ENCODE results near the gene GRIK3.
"Not testable (repeated sequence)": the region's sequence is repeated elsewhere in the genome, so short reads cannot be mapped to it uniquely, and the experiment has no call there.

Gene GRIK3

DNA sequence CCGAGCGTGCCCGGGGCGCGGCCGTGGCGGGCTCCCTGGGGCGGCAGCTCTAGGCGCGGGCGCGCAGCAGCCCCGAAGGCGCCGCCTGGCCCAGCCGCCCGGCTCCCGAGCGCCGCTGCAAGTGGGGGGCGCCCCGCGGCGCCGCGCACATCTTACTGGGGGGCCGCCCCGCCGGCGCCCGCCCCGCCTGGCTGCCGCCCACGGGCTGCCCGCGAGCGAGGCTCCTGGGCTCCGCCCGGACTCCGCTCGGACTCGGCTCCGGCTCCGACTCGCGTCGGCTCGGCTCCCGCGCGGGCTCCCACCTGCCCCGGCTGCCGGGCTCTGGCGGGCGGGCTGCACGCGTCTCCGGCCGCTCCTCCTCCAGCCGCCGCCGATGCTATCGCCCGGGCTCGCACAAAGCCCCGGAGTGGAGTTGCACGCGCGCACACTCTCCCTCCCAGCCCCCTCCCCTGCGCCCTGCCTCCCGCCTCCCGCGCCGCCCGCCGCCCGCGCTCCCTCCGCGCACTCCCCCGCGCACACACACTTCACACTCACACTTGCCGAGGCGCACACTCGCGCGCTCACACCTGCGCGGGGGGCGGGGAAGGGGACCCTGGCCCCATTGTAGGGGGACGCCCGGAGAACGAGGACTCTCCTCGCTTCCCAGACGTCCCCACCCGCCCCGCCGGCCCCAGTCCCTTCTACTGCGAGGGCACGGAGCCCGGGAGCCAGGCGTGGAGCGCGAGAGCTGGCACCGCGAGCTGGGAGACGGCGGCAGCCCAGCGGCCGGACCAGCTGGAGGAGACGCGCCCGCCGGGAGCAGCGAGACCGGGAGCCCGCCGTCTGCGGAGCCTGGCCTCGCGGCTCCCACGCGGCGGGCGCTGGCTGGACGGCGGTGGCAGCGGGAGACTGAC is at the start of gene GRIK3:
GRIK3 (minus strand) TSS at position 395 of the 893 bp plus-strand sequence. CDS start 407 bp downstream, outside the sequence.
- no peaks in the 10 kb centered on the region for H3K4me1 ChIP-seq (ENCODE audit: insufficient read depth, low read length)

DNA sequence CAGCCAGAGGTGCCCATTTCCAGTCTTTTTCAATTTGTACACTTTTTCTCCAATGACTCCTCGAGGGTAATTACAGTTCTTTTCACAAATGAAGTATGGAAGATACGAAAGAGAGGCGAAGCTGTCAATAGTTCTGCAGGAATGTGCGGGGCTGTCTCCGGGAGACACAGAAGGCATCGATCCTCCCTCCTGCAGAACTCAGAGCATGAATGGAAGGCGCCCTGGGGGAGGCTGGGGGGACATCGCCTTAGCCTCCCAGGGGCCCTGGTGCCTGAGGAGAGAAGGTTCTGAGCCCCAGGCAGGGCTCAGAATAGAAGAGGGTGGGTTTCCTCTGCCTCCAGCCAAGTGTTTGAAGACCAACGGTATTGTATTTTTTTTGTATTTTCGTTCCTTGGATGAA is 49.7 kb upstream of the GRIK3 start:
- no peak overlapping the region for H2AFZ ChIP-seq (ENCODE audit: low read depth, low read length)
- H3K36me3 ChIP-seq (ENCODE audit: insufficient read depth, low read length), result no peaks in the 10 kb centered on the region
- no peaks in the 10 kb centered on the region for H3K27me3 ChIP-seq (ENCODE audit: insufficient read depth, low read length)
- H3K9me3 ChIP-seq (ENCODE audit: low read length), result no peaks in the 10 kb centered on the region
- no peak overlapping the region for H3K4me3 ChIP-seq (ENCODE audit: low read length)
- no peaks in the 10 kb centered on the region for H3K4me1 ChIP-seq (ENCODE audit: insufficient read depth, low read length)

More for the DNA sequence above, at the start of gene GRIK3:
- Histone ChIP-seq H3K36me3 (ENCODE audit: insufficient read depth, low read length) (no peaks in the 10 kb centered on the region), H3K9me3 (ENCODE audit: low read length) (no peaks in the 10 kb centered on the region), H3K4me3 (ENCODE audit: low read length) (no peak within 1 kb of the TSS), H2AFZ (ENCODE audit: low read depth, low read length) (no peak within 1 kb of the TSS), H3K27me3 (ENCODE audit: insufficient read depth, low read length) (peaks cover 90% of the 10 kb centered on the region)

DNA sequence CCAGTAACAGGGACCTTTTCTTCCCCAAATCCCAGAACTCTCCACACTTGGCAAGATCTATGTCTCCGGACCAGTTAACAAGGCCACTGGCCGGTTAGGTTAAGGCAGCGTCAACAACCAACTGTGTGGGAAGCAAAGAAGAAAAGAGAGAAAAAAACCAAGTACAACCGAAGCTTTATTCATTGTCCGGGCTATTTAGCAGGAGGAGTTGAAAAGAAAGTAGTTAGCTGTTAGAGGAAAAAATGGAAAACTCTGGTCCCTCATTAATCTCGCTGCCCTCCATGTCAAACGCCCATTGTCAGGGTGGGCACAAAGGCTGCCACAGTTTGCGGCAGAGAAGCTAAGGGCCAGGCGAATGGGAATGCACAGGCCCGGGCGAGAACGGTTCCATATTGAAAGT is 49.3 kb upstream of the GRIK3 start:
- Histone ChIP-seq H3K4me3 (ENCODE audit: low read length) (no peak overlapping the region), H3K4me1 (ENCODE audit: insufficient read depth, low read length) (no peaks in the 10 kb centered on the region), H3K9me3 (ENCODE audit: low read length) (no peaks in the 10 kb centered on the region), H3K27me3 (ENCODE audit: insufficient read depth, low read length) (no peaks in the 10 kb centered on the region), H2AFZ (ENCODE audit: low read depth, low read length) (no peak overlapping the region), H3K36me3 (ENCODE audit: insufficient read depth, low read length) (no peaks in the 10 kb centered on the region)

DNA sequence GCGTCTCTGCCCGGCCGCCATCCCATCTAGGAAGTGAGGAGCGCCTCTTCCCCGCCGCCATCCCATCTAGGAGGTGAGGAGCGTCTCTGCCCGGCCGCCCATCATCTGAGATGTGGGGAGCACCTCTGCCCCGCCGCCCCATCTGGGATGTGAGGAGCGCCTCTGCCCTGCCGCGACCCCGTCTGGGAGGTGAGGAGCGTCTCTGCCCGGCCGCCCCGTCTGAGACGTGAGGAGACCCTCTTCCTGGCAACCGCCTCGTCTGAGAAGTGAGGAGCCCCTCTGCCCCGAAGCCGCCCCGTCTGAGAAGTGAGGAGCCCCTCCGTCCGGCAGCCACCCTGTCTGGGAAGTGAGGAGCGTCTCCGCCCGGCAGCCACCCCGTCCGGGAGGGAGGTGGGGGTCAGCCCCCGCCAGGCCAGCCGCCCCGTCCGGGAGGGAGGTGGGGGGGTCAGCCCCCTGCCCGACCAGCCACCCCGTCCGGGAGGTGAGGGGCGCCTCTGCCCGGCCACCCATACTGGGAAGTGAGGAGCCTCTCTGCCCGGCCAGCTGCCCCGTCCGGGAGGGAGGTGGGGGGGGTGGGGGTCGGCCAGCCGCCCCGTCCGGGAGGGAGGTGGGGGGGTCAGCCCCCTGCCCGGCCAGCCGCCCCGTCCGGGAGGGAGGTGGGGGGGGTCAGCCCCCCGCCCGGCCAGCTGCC is 46.1 kb upstream of the GRIK3 start:
- H3K4me3 ChIP-seq (ENCODE audit: low read length); H3K36me3 ChIP-seq (ENCODE audit: insufficient read depth, low read length); H3K4me1 ChIP-seq (ENCODE audit: insufficient read depth, low read length); H3K9me3 ChIP-seq (ENCODE audit: low read length); H3K27me3 ChIP-seq (ENCODE audit: insufficient read depth, low read length); H2AFZ ChIP-seq (ENCODE audit: low read depth, low read length): not testable (repeated sequence)

DNA sequence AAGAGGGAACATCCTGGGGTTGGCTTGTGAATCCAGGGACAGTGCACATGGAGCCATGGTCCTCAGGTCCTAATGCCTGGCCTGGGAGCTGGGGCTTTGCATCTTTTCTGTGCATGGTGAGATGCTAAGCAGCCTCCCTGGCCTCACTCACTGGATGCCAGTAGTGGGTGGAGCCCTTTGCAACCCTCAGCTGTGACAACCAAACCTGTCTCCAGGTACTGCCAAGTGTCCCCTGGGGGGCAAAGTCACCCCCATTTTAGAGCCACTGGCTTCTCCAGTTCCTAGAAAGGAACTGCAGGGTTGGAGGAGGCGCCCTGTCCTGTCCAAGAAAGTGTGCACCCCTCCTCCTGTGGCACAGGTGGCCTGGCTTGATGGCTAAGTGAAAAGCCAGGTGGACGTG is 44.6 kb upstream of the GRIK3 start:
- Histone ChIP-seq H3K27me3 (ENCODE audit: insufficient read depth, low read length) (no peaks in the 10 kb centered on the region), H3K36me3 (ENCODE audit: insufficient read depth, low read length) (no peaks in the 10 kb centered on the region), H3K4me3 (ENCODE audit: low read length) (no peak overlapping the region), H2AFZ (ENCODE audit: low read depth, low read length) (no peak overlapping the region), H3K9me3 (ENCODE audit: low read length) (no peaks in the 10 kb centered on the region), H3K4me1 (ENCODE audit: insufficient read depth, low read length) (no peaks in the 10 kb centered on the region)

DNA sequence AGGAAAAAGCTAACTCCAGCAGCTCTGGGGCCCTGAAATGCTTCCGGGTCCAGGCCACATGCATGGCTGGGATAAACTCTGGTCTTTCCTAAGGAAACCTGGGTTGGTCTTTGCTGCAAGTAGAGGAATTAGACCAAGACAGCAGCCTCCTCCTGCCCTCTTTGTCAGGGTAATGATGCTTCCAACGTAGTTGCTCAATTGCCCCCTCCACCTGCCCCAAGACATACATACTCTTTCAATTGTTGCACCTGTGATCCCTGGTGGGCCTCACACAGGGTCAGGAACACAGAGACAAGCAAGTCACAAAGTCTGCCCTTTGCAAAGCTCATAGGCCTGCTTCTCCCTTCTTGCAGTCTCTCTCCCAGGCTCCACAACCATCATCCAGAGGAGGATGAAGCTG is 41.9 kb upstream of the GRIK3 start:
- Histone ChIP-seq H3K4me3 (ENCODE audit: low read length) (no peak overlapping the region), H2AFZ (ENCODE audit: low read depth, low read length) (no peak overlapping the region), H3K4me1 (ENCODE audit: insufficient read depth, low read length) (no peaks in the 10 kb centered on the region), H3K36me3 (ENCODE audit: insufficient read depth, low read length) (no peaks in the 10 kb centered on the region), H3K9me3 (ENCODE audit: low read length) (no peaks in the 10 kb centered on the region), H3K27me3 (ENCODE audit: insufficient read depth, low read length) (peaks cover 3% of the 10 kb centered on the region)

DNA sequence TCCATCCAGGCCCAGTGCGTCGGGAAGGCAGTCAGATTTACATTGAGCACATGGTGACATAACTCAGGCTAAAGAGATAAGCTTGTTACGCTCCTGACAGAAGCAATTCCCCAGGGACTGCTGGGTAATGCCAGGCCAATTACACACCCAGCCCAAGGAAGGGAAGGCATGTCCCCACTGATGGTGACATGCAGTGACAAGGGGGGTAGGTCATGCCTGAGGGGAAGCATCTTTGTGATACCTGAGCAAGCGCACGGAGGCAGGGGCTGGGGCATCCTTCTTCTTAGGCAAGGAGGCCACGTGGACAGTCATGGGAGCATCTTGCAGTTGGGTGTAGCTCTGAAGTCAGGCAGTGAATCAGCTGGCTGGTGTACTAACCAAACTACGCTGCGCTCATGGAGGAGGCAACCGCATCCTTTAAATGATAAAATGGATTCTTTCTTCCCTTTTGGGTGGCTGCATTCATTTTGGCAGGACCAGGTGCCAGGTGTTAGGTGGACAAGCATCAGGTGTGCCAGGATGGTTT is 39.6 kb upstream of the GRIK3 start:
- peaks cover 10% of the 10 kb centered on the region for H3K27me3 ChIP-seq (ENCODE audit: insufficient read depth, low read length)
- H2AFZ ChIP-seq (ENCODE audit: low read depth, low read length), result no peak overlapping the region
- H3K4me1 ChIP-seq (ENCODE audit: insufficient read depth, low read length), result no peaks in the 10 kb centered on the region
- no peaks in the 10 kb centered on the region for H3K9me3 ChIP-seq (ENCODE audit: low read length)
- H3K4me3 ChIP-seq (ENCODE audit: low read length), result no peak overlapping the region
- H3K36me3 ChIP-seq (ENCODE audit: insufficient read depth, low read length), result no peaks in the 10 kb centered on the region

DNA sequence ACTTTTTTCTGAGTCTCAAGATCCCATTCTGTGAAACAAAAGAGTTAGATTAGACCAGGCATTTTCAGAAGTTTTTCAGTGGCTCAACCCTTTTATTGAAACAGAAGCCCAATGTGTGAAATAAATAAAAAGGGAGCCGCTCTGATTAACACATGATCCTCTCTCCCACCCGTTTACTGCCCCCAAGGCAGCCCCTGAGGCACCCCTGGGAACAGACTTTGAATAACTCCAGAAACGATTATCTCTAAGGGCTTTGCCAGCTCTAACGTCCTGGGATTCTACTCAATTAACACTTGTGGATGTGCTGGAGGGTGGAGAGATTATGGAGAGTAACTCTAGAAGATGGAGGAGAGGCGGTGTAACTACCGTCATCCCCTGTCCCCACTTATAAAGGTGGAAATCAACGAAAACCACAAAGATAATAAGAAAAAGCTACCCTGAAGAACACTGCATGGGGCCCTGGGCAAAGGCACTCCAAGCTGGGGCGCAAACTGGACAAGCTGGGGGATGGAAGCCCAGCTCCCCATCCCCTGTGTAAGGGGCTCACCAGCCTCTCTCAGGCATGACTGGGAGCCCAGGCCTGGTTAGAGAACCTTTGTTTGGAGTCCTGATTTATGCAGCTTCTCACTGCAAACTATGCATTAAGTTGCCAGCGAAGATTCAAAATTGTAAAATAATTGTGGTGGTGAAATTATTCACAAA is 39.0 kb upstream of the GRIK3 start:
- no peaks in the 10 kb centered on the region for H3K36me3 ChIP-seq (ENCODE audit: insufficient read depth, low read length)
- no peak overlapping the region for H2AFZ ChIP-seq (ENCODE audit: low read depth, low read length)
- no peaks in the 10 kb centered on the region for H3K4me1 ChIP-seq (ENCODE audit: insufficient read depth, low read length)
- H3K27me3 ChIP-seq (ENCODE audit: insufficient read depth, low read length), result peaks cover 14% of the 10 kb centered on the region
- H3K4me3 ChIP-seq (ENCODE audit: low read length), result no peak overlapping the region
- H3K9me3 ChIP-seq (ENCODE audit: low read length), result no peaks in the 10 kb centered on the region

DNA sequence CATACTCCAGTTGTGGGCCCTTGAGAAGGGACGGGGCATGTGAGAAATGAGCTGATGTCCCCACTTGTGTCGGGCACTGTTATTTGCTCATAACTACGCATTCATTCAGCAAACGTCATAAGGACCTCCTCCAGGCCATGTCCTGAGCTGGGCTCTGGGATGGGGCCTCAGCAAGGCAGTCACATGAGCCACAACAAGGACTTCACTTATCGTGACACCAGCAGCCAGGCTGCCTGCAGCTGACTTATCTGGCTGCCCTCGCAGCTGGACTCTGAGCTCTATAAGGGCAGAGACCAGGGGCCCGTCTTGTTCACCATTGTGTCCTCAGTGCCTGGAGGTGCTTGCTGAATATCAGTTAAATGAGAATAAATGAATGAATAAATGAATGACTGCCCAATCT is 37.5 kb upstream of the GRIK3 start:
- H3K27me3 ChIP-seq (ENCODE audit: insufficient read depth, low read length), result peaks cover 19% of the 10 kb centered on the region
- no peaks in the 10 kb centered on the region for H3K36me3 ChIP-seq (ENCODE audit: insufficient read depth, low read length)
- no peak overlapping the region for H2AFZ ChIP-seq (ENCODE audit: low read depth, low read length)
- no peaks in the 10 kb centered on the region for H3K9me3 ChIP-seq (ENCODE audit: low read length)
- H3K4me1 ChIP-seq (ENCODE audit: insufficient read depth, low read length), result no peaks in the 10 kb centered on the region
- H3K4me3 ChIP-seq (ENCODE audit: low read length), result no peak overlapping the region

DNA sequence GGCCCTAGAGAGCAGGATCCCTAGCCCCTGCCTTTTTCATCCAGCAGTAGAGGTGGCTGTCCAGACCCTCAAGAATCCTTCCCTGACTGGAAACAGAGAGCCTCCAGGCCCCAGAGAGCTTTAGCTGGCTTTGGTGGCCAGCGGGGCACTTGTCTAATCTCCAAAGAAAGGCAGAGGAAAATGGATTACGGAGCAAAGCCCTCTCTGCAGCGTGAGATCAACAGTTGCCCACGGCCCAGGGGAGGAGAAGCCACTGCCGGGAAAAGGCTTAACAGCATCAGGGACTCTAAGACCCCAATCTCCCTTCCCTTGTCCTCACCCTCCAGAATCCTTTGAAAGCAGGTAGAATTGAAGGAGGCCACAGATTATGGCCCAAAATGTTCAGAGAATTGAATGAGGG is 35.8 kb upstream of the GRIK3 start:
- no peak overlapping the region for H3K4me3 ChIP-seq (ENCODE audit: low read length)
- no peaks in the 10 kb centered on the region for H3K36me3 ChIP-seq (ENCODE audit: insufficient read depth, low read length)
- no peaks in the 10 kb centered on the region for H3K9me3 ChIP-seq (ENCODE audit: low read length)
- H3K27me3 ChIP-seq (ENCODE audit: insufficient read depth, low read length), result peaks cover 19% of the 10 kb centered on the region
- H2AFZ ChIP-seq (ENCODE audit: low read depth, low read length), result no peak overlapping the region
- no peaks in the 10 kb centered on the region for H3K4me1 ChIP-seq (ENCODE audit: insufficient read depth, low read length)

DNA sequence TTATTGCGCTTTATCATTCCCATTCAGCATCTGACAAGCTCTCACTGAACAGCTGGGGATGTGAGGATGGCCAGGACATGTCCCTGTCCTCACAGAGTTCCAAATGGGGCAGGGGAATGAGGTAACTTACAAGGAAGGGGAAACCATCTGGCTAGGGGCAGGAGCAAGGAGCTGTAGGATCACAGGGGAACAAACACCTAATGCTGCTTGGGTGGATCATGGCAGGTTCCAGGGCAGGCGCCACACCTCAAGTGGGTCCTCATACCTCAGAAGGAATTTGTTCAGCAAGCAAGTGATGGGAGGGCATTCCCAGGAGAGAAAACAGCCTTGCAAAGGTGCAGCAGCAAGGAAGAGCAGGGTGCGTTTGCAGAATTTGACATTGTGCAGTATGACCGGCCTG is 35.1 kb upstream of the GRIK3 start:
- H3K4me1 ChIP-seq (ENCODE audit: insufficient read depth, low read length), result no peaks in the 10 kb centered on the region
- peaks cover 19% of the 10 kb centered on the region for H3K27me3 ChIP-seq (ENCODE audit: insufficient read depth, low read length)
- H3K9me3 ChIP-seq (ENCODE audit: low read length), result no peaks in the 10 kb centered on the region
- H2AFZ ChIP-seq (ENCODE audit: low read depth, low read length), result no peak overlapping the region
- H3K36me3 ChIP-seq (ENCODE audit: insufficient read depth, low read length), result no peaks in the 10 kb centered on the region
- H3K4me3 ChIP-seq (ENCODE audit: low read length), result no peak overlapping the region

DNA sequence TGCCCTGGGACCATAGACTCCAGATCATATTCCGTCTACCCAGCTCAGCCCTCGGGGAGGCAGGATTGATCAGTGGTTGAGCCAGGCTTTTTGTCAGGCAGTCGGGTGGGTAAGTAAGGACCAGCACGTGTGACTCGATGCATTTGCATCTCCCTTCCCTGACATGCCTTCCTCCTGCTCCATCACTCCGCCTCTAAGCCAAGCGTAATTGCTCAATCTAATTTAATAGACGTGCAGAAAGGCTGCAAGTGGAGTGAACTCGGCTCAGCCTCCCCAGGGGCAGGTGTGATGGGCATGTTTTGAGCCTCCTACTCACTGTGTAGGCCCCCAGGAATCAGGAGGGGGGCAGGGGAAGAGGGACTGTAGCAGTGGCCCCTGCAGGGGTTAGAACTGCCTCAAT is 34.6 kb upstream of the GRIK3 start:
- Histone ChIP-seq H3K9me3 (ENCODE audit: low read length) (no peaks in the 10 kb centered on the region), H2AFZ (ENCODE audit: low read depth, low read length) (no peak overlapping the region), H3K27me3 (ENCODE audit: insufficient read depth, low read length) (peaks cover 19% of the 10 kb centered on the region), H3K4me3 (ENCODE audit: low read length) (no peak overlapping the region), H3K36me3 (ENCODE audit: insufficient read depth, low read length) (no peaks in the 10 kb centered on the region), H3K4me1 (ENCODE audit: insufficient read depth, low read length) (no peaks in the 10 kb centered on the region)

DNA sequence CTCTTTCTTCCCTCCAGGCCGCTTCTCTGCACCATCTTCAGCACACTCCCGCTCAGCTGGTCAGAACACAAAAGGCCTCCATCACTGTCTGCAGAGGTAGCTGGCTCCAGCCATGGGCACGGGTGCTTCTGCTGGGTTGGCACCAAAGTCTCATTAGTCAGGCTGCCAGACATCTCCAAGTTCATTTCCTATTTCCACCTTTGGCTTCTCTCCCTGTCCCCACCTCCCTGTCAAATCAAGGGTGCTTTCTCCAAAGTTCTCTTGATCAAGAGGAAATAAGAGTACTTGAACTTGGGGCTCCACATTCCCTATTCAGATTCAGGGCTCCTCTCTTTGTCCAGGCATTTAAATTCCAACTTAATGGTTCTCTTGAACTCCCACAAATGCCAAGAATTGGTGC is 33.9 kb upstream of the GRIK3 start:
- Histone ChIP-seq H3K4me1 (ENCODE audit: insufficient read depth, low read length) (no peaks in the 10 kb centered on the region), H3K36me3 (ENCODE audit: insufficient read depth, low read length) (no peaks in the 10 kb centered on the region), H3K4me3 (ENCODE audit: low read length) (no peak overlapping the region), H3K27me3 (ENCODE audit: insufficient read depth, low read length) (peaks cover 19% of the 10 kb centered on the region), H2AFZ (ENCODE audit: low read depth, low read length) (no peak overlapping the region), H3K9me3 (ENCODE audit: low read length) (no peaks in the 10 kb centered on the region)
